Measurements from ENCODE around the gene CPNE2. TPM values are rescaled to one million over a fixed set of nuclear protein-coding genes. Genes with fewer than 3 reads are reported as not detected.

Gene CPNE2
- total and polyA plus RNA-seq, 10 of the 15 experiments (the other 5 are each of a cell fraction or from before 2014, with no cell fraction given), result 3.1 to 22.1 (median 9.9) TPM

GRCh38 chr16:57150682-57151330 is 58.4 kb downstream of the CPNE2 start:
- RAD21 ChIA-PET (ENCODE audit: unreplicated experiment), result interaction anchor here (0.7 to 1.4 kb wide), 3 partner anchors 24 to 58 kb away, joined by 3 to 5 read pairs (median 3); partner anchors contain the start of gene CPNE2
- Histone ChIP-seq H3K4me3 (no peak overlapping the region), H3K9me3 (replicated peaks; ENCODE audit: control insufficient read depth, insufficient read depth, low read length) (no peaks in the 10 kb centered on the region), H4K20me1 (ENCODE audit: control insufficient read depth, insufficient read depth) (no peaks in the 10 kb centered on the region), H3K36me3 (ENCODE audit: control insufficient read depth in 2 of 2, insufficient read depth in 2 of 2, low read length in 1 of 2) (peaks cover 15 to 23% of the 10 kb centered on the region in 2 experiments), H3K27ac (ENCODE audit: control insufficient read depth, insufficient read depth) (no peak overlapping the region), H3K4me2 (ENCODE audit: control insufficient read depth, insufficient read depth) (no peak overlapping the region), H3K27me3 (replicated peaks in 1 of 2; ENCODE audit: control insufficient read depth in 2 of 2, insufficient read depth in 2 of 2, low read length in 1 of 2) (no peaks in the 10 kb centered on the region), H3K4me1 (ENCODE audit: control insufficient read depth, insufficient read depth, low read length) (peaks cover 15% of the 10 kb centered on the region), H3K79me2 (ENCODE audit: control insufficient read depth, insufficient read depth, low read length) (no peaks in the 10 kb centered on the region), H3K9ac (ENCODE audit: control insufficient read depth, insufficient read depth, low read length) (no peak overlapping the region), H2AFZ (ENCODE audit: control insufficient read depth, low read depth, low read length) (no peak overlapping the region)
- SMC1A ChIA-PET (ENCODE audit: uncharacterized antibody, unreplicated experiment), result interaction anchor here (0.8 to 1.2 kb wide), 6 partner anchors 16 to 90 kb away, joined by 3 read pairs; no protein-coding TSS in a partner anchor
- CTCF ChIA-PET, result interaction anchor here (0.9 to 2.8 kb wide), 5 partner anchors 9 to 187 kb away, joined by 3 to 14 read pairs (median 3); partner anchors contain the start of gene CPNE2
- no peak for TF ChIP-seq PKNOX1 (IDR thresholded peaks at IDR 0.05)
- TF ChIP-seq POLR2A (IDR thresholded peaks at IDR 0.05; ENCODE audit: low read depth, low read length), result 0 out of 2 replicates have a peak, but pooled peaks have one; percentile 25
- TF ChIP-seq NR2F1 (conservative IDR thresholded peaks at IDR 0.05), result no peak
- TF ChIP-seq ESRRA (IDR thresholded peaks at IDR 0.05; ENCODE audit: low read length), result no peak
- TF ChIP-seq SIX5 (IDR thresholded peaks at IDR 0.05; ENCODE audit: low read depth, low read length, severe bottlenecking), result no peak
- no peak for TF ChIP-seq KAT2A (conservative IDR thresholded peaks at IDR 0.05; ENCODE audit: control insufficient read depth, low read depth, low read length)
- no peak for TF ChIP-seq HCFC1 (IDR thresholded peaks at IDR 0.05; ENCODE audit: low read length)
- intact Hi-C loops (cut with micrococcal nuclease; ENCODE audit: unreplicated experiment), result no loop called here
- ATAC-seq (no peak), FAIRE-seq (no peak), DNase-seq (ENCODE audit: low read depth, low spot score) (no peak)
- in situ Hi-C loops (cut with MboI), result no loop called here
- WGBS (ENCODE audit: insufficient coverage, insufficient replicate concordance, low lambda C conversion rate, missing lambda C conversion rate), result 98% methylated on average over 9 of the region's 9 CpGs
- POLR2A ChIA-PET, result interaction anchor here (1.0 to 1.8 kb wide), 3 partner anchors 9 to 24 kb away, joined by 3 to 7 read pairs (median 3); no protein-coding TSS in a partner anchor
- BruUV-seq (replicated peaks), result no TSS peak
